K562 (cell line): ENCODE data around the gene USP5. TPM values are rescaled to one million over a fixed set of nuclear protein-coding genes. Genes with fewer than 3 reads are reported as not detected.
A peak's percentile ranks its signal among the peaks of the same experiment; 100 is the strongest.

Experiments used
- DACH1 ChIP-seq: fragments of 450-650 bp; IDR thresholded peaks from 2 replicates; pipeline ENCODE4 v1.6.1; 2018; ENCODE audit not compliant: partially characterized antibody
- EHMT2 ChIP-seq: fragments of 450-650 bp; IDR thresholded peaks from 2 replicates; pipeline ENCODE4 v1.6.1; 2018; ENCODE audit warnings: antibody characterized with exemption
- FIP1L1 ChIP-seq: fragments of 200-400 bp; formaldehyde crosslinking; IDR thresholded peaks from 2 replicates; pipeline ENCODE4 v1.6.1; 2018; ENCODE audit warnings: mild to moderate bottlenecking, low read depth, low read length; ENCODE audit not compliant: poor library complexity, severe bottlenecking
- HDAC1 ChIP-seq, 2 experiments: fragments of 450-650 bp; IDR thresholded peaks; 2 replicates each; pipeline ENCODE4 v1.6.1; 2016 to 2017; ENCODE audit warnings: inconsistent platforms in 1 of 2, mild to moderate bottlenecking in 1 of 2, moderate library complexity in 1 of 2
- RBBP5 ChIP-seq: fragments of 200-600 bp; sonication (generic); IDR thresholded peaks from 2 replicates; pipeline ENCODE4 v1.6.1; 2012; ENCODE audit warnings: borderline replicate concordance, mild to moderate bottlenecking, low read length, control low read depth, inconsistent platforms; ENCODE audit not compliant: insufficient read depth, poor library complexity, severe bottlenecking
- SIRT6 ChIP-seq: IDR thresholded peaks from one replicate; pipeline ENCODE4 v1.6.1; 2012; ENCODE audit warnings: low read depth, mild to moderate bottlenecking, control low read depth, inconsistent platforms, low read length, moderate library complexity
- SMARCB1 ChIP-seq: IDR thresholded peaks from 2 replicates; pipeline ENCODE4 v1.6.1; 2011; ENCODE audit warnings: improper control_type of control experiment, low read depth; ENCODE audit not compliant: insufficient read length
- SOX6 ChIP-seq: fragments of 450-650 bp; IDR thresholded peaks from 2 replicates; pipeline ENCODE4 v1.6.1; 2014; ENCODE audit warnings: mild to moderate bottlenecking
- STAG1 ChIP-seq: sonication (generic); formaldehyde crosslinking; IDR thresholded peaks from 2 replicates; pipeline ENCODE4 v1.5.0; 2020; ENCODE audit warnings: missing genetic modification reagents, borderline replicate concordance
- TBP ChIP-seq: optimal IDR thresholded peaks from 2 replicates; pipeline ENCODE3; 2011; ENCODE audit warnings: low read depth, low read length, improper control_type of control experiment
- ZNF431 ChIP-seq: sonication (generic); formaldehyde crosslinking; IDR thresholded peaks from 2 replicates; pipeline ENCODE4 v1.8.0; 2022; ENCODE audit warnings: mild to moderate bottlenecking, missing genetic modification reagents
- polyA plus RNA-seq, 8 experiments: library from polyadenylated mRNA; depleted of rRNA in 4 of 8; stranded (reverse) in 5 of 8; unstranded in 3 of 8; fragments of >200 nt; fragmentation: Nextera tagmentation in 2 of 8; fragmentation: Illumina TruSeq in 1 of 8; extraction: Ambion mirVana in 2 of 8; extraction: Trizol in 1 of 8; gene quantifications; 2 replicates each; pipeline versions ENCODE4 v1.2.1 to v1.2.3, GENCODE V29; 2011 to 2014; ENCODE audit warnings: inconsistent platforms in 1 of 8, missing spikeins in 1 of 8
- total RNA-seq, 7 experiments: library from RNA; depleted of rRNA in 6 of 7; stranded (reverse); fragments of >200 nt in 6 of 7; fragmentation: Illumina TruSeq in 2 of 7; extraction: Trizol in 2 of 7; gene quantifications; 2 replicates each; pipeline versions ENCODE4 v1.2.1 to v1.2.3, GENCODE V29; 2011 to 2021; ENCODE audit warnings: low replicate concordance in 1 of 7
- TF ChIP-seq, protein P1 (sequence below): fragments of 450-650 bp; IDR thresholded peaks from 2 replicates; pipeline ENCODE4 v1.6.1; 2016
- TF ChIP-seq, protein P2 (sequence below): conservative IDR thresholded peaks from 2 replicates; pipeline ENCODE4 v1.6.1; 2011; ENCODE audit warnings: low read depth, mild to moderate bottlenecking, low read length; ENCODE audit not compliant: control insufficient read depth
- TF ChIP-seq, protein P3 (sequence below): sonication (generic); formaldehyde crosslinking; IDR thresholded peaks from 2 replicates; pipeline ENCODE4 v1.8.0; 2022; ENCODE audit warnings: mild to moderate bottlenecking, missing genetic modification reagents, borderline replicate concordance
- TF ChIP-seq, protein P4 (sequence below): fragments of 250-450 bp; sonication (Bioruptor Pico); IDR thresholded peaks from 2 replicates; pipeline ENCODE4 v1.5.0; 2021
- TF ChIP-seq, protein P5 (sequence below): IDR thresholded peaks from 2 replicates; pipeline ENCODE4 v1.6.1; 2011; ENCODE audit warnings: borderline replicate concordance, low read depth, mild to moderate bottlenecking, moderate library complexity, low read length; ENCODE audit not compliant: insufficient read depth, poor library complexity, severe bottlenecking
- TF ChIP-seq, protein P6 (sequence below), 2 experiments: fragments of 450-650 bp; conservative IDR thresholded peaks; 2 replicates each; pipeline ENCODE4 v1.6.1; 2017; ENCODE audit warnings: mild to moderate bottlenecking in 2 of 2, moderate library complexity in 2 of 2

USP5 gene
- total and polyA plus RNA-seq, 9 of the 15 experiments (the other 6 are each of a cell fraction or from before 2014, with no cell fraction given) = 1.4 to 107 (median 48.6) TPM

DNA sequence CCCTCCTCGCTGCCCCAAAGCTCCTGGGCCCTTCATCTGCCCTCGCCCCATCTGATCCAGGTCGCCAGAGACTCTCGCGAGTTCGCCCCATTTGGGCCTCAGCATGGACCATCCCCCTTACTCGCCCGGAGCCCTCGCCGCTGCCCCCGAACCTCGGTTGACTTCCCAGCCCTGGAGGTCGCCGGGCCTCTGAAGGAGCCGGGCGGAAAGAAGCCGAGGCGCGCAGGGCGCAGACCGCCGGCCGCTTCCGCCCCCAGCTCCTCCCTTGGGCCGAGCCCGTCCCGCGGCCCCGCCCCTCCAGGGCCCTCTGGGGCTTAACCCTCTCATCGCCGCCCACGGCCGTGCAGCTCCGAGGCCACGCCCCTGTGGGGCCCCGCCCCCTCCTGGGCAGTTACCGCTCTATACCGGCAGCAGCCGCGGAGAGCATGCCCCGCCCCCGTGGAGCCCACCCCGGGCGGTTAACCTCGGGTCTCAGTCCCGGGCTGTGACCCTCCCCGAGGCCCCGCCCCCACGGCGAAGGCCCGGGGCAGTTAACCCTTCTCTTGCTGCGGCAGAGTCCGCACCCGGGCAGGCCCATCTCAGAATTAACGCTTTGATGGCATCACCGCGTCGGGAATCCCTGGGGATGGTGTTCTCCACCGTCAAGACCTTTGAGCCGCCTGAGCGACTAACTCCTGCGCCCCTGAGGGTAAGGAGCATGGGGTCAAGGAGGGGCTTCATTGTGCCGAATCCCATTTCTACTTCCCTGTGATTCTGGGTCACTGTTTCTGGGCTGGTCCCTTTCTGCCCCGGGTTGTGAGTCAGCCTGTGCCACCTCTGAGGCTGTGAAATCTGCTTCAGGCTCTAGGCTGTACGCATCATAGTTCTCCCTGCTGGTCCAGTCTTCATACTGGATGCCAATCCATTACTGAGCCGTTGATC lies 21.4 kb downstream of the USP5 start, which contains the start of gene SPSB2 (continued):
- TF ChIP-seq, protein P1, sequence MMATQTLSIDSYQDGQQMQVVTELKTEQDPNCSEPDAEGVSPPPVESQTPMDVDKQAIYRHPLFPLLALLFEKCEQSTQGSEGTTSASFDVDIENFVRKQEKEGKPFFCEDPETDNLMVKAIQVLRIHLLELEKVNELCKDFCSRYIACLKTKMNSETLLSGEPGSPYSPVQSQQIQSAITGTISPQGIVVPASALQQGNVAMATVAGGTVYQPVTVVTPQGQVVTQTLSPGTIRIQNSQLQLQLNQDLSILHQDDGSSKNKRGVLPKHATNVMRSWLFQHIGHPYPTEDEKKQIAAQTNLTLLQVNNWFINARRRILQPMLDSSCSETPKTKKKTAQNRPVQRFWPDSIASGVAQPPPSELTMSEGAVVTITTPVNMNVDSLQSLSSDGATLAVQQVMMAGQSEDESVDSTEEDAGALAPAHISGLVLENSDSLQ = no peak
- TF ChIP-seq TBP (peak; percentile 45), SMARCB1 (no peak), EHMT2 (no peak), SIRT6 (no peak), FIP1L1 (peak; percentile 39), ZNF431 (no peak), RBBP5 (peak; percentile 58), SOX6 (no peak), HDAC1 (IDR thresholded peaks at IDR 0.05) (peak in 1 of 2 experiments; percentile 6; a peak in 1 of 4 replicates), DACH1 (no peak), STAG1 (CRISPR knock-in tag) (no peak)
- TF ChIP-seq, protein P2, sequence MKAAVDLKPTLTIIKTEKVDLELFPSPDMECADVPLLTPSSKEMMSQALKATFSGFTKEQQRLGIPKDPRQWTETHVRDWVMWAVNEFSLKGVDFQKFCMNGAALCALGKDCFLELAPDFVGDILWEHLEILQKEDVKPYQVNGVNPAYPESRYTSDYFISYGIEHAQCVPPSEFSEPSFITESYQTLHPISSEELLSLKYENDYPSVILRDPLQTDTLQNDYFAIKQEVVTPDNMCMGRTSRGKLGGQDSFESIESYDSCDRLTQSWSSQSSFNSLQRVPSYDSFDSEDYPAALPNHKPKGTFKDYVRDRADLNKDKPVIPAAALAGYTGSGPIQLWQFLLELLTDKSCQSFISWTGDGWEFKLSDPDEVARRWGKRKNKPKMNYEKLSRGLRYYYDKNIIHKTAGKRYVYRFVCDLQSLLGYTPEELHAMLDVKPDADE = no peak
- TF ChIP-seq, protein P3, sequence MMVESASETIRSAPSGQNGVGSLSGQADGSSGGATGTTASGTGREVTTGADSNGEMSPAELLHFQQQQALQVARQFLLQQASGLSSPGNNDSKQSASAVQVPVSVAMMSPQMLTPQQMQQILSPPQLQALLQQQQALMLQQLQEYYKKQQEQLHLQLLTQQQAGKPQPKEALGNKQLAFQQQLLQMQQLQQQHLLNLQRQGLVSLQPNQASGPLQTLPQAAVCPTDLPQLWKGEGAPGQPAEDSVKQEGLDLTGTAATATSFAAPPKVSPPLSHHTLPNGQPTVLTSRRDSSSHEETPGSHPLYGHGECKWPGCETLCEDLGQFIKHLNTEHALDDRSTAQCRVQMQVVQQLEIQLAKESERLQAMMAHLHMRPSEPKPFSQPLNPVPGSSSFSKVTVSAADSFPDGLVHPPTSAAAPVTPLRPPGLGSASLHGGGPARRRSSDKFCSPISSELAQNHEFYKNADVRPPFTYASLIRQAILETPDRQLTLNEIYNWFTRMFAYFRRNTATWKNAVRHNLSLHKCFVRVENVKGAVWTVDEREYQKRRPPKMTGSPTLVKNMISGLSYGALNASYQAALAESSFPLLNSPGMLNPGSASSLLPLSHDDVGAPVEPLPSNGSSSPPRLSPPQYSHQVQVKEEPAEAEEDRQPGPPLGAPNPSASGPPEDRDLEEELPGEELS = no peak
- TF ChIP-seq, protein P4, sequence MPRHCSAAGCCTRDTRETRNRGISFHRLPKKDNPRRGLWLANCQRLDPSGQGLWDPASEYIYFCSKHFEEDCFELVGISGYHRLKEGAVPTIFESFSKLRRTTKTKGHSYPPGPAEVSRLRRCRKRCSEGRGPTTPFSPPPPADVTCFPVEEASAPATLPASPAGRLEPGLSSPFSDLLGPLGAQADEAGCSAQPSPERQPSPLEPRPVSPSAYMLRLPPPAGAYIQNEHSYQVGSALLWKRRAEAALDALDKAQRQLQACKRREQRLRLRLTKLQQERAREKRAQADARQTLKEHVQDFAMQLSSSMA = no peak
- TF ChIP-seq, protein P5, sequence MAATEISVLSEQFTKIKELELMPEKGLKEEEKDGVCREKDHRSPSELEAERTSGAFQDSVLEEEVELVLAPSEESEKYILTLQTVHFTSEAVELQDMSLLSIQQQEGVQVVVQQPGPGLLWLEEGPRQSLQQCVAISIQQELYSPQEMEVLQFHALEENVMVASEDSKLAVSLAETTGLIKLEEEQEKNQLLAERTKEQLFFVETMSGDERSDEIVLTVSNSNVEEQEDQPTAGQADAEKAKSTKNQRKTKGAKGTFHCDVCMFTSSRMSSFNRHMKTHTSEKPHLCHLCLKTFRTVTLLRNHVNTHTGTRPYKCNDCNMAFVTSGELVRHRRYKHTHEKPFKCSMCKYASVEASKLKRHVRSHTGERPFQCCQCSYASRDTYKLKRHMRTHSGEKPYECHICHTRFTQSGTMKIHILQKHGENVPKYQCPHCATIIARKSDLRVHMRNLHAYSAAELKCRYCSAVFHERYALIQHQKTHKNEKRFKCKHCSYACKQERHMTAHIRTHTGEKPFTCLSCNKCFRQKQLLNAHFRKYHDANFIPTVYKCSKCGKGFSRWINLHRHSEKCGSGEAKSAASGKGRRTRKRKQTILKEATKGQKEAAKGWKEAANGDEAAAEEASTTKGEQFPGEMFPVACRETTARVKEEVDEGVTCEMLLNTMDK = no peak
- TF ChIP-seq, protein P6, sequence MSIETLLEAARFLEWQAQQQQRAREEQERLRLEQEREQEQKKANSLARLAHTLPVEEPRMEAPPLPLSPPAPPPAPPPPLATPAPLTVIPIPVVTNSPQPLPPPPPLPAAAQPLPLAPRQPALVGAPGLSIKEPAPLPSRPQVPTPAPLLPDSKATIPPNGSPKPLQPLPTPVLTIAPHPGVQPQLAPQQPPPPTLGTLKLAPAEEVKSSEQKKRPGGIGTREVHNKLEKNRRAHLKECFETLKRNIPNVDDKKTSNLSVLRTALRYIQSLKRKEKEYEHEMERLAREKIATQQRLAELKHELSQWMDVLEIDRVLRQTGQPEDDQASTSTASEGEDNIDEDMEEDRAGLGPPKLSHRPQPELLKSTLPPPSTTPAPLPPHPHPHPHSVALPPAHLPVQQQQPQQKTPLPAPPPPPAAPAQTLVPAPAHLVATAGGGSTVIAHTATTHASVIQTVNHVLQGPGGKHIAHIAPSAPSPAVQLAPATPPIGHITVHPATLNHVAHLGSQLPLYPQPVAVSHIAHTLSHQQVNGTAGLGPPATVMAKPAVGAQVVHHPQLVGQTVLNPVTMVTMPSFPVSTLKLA (conservative IDR thresholded peaks at IDR 0.05) = peak; percentile 29 to 60; a peak in 3 of 4 replicates
